ENCODE results near the gene NXPH1.

The NXPH1 gene

DNA sequence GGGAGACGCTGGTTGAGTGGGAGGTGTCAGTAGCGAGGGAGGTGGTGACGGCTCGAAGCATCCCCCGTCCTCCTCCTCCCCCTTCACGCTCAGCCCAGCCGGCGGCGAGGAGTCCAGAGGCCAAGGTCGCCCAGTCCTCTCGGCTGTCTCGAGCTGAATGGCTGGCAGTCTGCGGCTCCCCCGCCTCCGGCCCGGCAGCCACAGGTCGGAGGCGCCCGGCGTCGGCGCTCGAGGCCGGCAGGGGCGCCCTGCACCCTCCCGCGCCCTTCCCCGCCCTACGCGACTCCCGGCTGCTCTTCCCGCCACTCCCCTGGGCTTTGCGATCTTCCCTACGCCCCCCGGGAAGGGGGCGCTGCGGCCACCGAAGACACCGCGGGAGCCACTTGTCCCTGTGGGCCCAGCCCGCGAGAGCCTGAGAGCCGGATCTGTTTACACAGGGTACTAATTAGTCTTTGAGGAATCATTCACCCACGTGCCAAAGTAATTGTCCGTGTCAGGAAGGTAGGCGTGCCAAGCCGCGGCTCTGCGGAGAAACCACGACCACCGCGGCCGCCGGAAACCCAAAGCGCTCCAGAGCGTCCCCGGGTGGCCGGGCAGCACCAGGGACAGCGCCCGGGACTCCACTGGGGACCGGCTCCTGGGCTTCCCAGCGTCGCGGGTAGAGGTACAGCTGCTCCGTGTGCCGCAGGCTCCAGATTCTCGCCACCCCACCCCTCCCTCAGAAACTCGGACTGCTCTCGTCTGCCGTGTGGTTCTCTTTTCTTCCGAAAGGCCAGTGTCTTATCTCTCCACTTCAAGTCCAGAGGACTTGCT is at the start of gene NXPH1:
Gene NXPH1 (plus strand): TSS at position 133 of the 813 bp plus-strand sequence.
- no peak for DNase-seq (ENCODE audit: low read depth)
- H3K9me3 ChIP-seq (ENCODE audit: control insufficient read depth, low read length): no peaks in the 10 kb centered on the region
- no peak within 1 kb of the TSS for H3K9ac ChIP-seq (ENCODE audit: low read length)
- no peaks in the 10 kb centered on the region for H3K36me3 ChIP-seq (ENCODE audit: control insufficient read depth, insufficient read depth, low read length, severe bottlenecking)
- H3K4me1 ChIP-seq (ENCODE audit: control insufficient read depth, insufficient read depth, low read length): no peaks in the 10 kb centered on the region
- peaks cover 55% of the 10 kb centered on the region for H3K27me3 ChIP-seq (replicated peaks; ENCODE audit: control insufficient read depth, insufficient read depth, low read length)
- H3K4me3 ChIP-seq (ENCODE audit: low read length): no peak within 1 kb of the TSS

DNA sequence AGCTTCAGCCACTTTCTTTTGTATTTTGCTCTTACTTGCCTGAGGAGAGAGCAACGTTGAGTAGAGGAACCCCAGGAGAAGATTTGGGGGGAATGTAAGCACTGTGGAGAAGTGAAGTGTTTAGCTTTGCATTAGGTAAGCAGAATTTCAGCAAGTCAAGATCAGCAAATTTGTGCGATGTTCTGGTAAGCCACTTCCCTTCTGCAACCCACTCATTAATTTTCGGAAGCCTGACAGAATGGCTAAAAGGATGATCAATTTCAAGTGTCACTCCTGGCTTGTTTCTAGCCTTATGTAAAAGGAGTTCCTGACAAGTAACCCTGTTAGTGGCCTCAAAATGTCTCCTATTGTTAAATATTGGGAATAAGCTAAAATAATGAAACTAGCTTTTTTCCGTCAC is 48.5 kb upstream of the NXPH1 start:
- no peak overlapping the region for H3K9ac ChIP-seq (ENCODE audit: low read length)
- H3K4me3 ChIP-seq (ENCODE audit: low read length): no peak overlapping the region
- H3K4me1 ChIP-seq (ENCODE audit: control insufficient read depth, insufficient read depth, low read length): no peaks in the 10 kb centered on the region
- DNase-seq (ENCODE audit: low read depth): no peak
- no peaks in the 10 kb centered on the region for H3K9me3 ChIP-seq (ENCODE audit: control insufficient read depth, low read length)
- H3K36me3 ChIP-seq (ENCODE audit: control insufficient read depth, insufficient read depth, low read length, severe bottlenecking): no peaks in the 10 kb centered on the region
- no peaks in the 10 kb centered on the region for H3K27me3 ChIP-seq (replicated peaks; ENCODE audit: control insufficient read depth, insufficient read depth, low read length)

DNA sequence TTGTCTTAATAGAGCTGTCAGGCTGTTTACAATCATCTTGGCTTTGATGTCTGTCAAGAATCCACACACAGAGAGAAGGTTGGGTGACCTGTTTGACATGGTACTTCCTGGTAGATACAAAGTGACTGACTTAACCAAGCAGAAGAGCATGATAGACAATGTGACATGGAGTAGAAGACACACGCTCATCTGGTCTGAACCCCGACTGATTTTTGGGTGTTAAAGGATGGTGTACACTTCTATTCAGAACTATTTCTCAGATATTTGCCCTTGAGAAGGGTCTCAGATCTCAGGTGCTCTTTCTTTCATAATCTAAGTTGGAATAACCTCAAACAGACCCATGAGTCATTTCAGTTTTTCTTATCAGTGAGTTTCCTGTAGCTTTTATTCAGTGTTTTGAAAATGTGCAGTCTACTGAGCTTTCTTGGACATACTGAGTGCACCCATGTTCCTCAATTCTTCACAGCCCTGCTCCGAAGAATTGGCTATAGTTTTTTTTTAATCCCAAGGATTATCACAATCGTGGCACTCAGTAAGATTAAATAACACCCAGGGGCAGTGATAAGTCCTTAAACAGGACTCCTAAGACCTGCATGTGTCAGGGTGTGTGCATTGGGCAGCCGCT is 46.4 kb upstream of the NXPH1 start:
- H3K9me3 ChIP-seq (ENCODE audit: control insufficient read depth, low read length): no peaks in the 10 kb centered on the region
- H3K36me3 ChIP-seq (ENCODE audit: control insufficient read depth, insufficient read depth, low read length, severe bottlenecking): no peaks in the 10 kb centered on the region
- H3K4me1 ChIP-seq (ENCODE audit: control insufficient read depth, insufficient read depth, low read length): no peaks in the 10 kb centered on the region
- DNase-seq (ENCODE audit: low read depth): no peak
- no peaks in the 10 kb centered on the region for H3K27me3 ChIP-seq (replicated peaks; ENCODE audit: control insufficient read depth, insufficient read depth, low read length)
- H3K9ac ChIP-seq (ENCODE audit: low read length): no peak overlapping the region
- no peak overlapping the region for H3K4me3 ChIP-seq (ENCODE audit: low read length)

DNA sequence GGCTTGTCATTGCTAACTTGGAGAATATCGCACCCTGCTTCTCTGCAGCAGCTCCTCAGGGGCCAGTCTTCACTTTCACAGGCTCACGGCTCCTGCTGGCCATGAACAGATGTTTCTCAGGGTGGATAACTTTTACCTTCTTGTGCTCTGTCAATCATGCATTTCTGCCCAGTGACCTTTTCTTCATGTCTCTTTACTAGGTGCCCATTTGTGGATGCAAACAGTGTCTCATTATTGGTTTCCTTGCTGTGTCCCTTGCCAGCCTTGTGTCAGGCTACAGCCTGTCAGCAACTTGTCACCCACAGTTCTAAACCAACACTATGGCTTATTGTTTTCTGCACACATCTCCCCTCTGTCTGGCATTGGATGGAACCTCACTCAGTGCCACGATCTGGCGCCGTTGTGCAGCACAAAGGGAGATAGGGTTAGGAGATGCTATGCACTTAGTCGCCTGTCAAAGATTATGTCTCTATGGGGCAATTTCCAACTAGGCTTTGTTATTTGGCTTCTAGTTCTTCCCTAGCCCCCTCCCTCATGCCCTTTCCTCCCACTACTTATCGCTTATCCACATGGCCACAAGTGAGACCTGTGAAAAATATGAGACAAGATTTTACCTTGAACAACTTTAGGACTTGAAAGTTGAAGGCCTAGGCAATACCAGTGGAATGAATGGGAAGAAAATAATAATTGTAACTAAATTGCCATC is 45.7 kb upstream of the NXPH1 start:
- Histone ChIP-seq H3K27me3 (replicated peaks; ENCODE audit: control insufficient read depth, insufficient read depth, low read length) (no peaks in the 10 kb centered on the region), H3K4me1 (ENCODE audit: control insufficient read depth, insufficient read depth, low read length) (no peaks in the 10 kb centered on the region), H3K9ac (ENCODE audit: low read length) (no peak overlapping the region), H3K9me3 (ENCODE audit: control insufficient read depth, low read length) (no peaks in the 10 kb centered on the region), H3K36me3 (ENCODE audit: control insufficient read depth, insufficient read depth, low read length, severe bottlenecking) (no peaks in the 10 kb centered on the region), H3K4me3 (ENCODE audit: low read length) (no peak overlapping the region)
- no peak for DNase-seq (ENCODE audit: low read depth)

DNA sequence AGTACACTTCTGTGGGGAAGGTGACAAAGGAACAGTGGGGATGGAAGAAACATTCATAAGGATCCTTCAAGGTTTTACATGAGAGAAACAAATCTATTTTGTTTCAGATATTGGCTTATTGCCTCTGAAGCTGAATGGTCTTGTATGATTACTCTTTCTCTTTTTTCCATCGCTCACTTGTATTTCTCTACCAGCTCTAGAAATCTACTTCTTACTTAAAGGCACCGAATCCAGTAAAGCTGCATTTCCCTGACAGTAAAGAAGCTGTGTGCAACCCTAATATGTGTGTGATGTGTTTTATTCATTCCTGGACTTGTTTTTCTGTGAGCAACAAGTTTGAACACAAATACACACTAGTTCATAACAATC is 45.2 kb upstream of the NXPH1 start:
- Histone ChIP-seq H3K36me3 (ENCODE audit: control insufficient read depth, insufficient read depth, low read length, severe bottlenecking) (no peaks in the 10 kb centered on the region), H3K27me3 (replicated peaks; ENCODE audit: control insufficient read depth, insufficient read depth, low read length) (no peaks in the 10 kb centered on the region), H3K4me1 (ENCODE audit: control insufficient read depth, insufficient read depth, low read length) (no peaks in the 10 kb centered on the region), H3K9me3 (ENCODE audit: control insufficient read depth, low read length) (no peaks in the 10 kb centered on the region), H3K9ac (ENCODE audit: low read length) (no peak overlapping the region), H3K4me3 (ENCODE audit: low read length) (no peak overlapping the region)
- DNase-seq (ENCODE audit: low read depth): no peak

DNA sequence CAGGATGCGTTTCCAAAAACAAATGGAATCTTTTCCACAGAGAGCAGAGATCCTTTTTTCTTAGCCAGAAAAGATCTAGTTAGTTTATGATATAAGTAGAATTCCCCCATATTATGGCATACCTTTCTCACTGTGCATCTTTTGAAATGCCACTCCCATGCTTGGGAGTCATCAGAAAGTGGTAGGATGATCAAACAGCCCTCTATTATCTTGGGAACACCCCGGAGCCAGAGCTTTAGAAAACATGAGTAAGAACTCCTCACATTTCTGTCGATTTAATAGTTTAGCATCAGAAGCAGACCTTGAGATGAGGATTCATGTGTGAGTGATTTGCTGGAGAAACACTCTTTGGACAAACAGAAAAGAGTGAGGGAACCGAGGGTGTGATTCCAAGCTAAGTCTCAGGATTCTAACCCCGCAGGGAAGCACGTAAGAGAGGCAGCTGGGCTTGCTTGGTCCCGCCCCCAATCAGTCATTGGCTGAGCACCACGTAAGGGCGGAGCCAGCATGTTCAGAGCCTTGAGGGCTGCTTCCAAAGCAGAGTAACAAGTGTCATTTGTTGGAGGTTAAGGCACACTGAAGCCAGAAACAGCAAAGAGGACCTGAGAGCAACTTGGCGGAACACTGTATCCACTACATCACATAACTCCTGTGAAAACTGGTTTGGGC is 43.7 kb upstream of the NXPH1 start:
- Histone ChIP-seq H3K4me3 (ENCODE audit: low read length) (no peak overlapping the region), H3K4me1 (ENCODE audit: control insufficient read depth, insufficient read depth, low read length) (no peaks in the 10 kb centered on the region), H3K36me3 (ENCODE audit: control insufficient read depth, insufficient read depth, low read length, severe bottlenecking) (no peaks in the 10 kb centered on the region), H3K9ac (ENCODE audit: low read length) (no peak overlapping the region), H3K9me3 (ENCODE audit: control insufficient read depth, low read length) (no peaks in the 10 kb centered on the region), H3K27me3 (replicated peaks; ENCODE audit: control insufficient read depth, insufficient read depth, low read length) (no peaks in the 10 kb centered on the region)
- DNase-seq (ENCODE audit: low read depth): no peak

DNA sequence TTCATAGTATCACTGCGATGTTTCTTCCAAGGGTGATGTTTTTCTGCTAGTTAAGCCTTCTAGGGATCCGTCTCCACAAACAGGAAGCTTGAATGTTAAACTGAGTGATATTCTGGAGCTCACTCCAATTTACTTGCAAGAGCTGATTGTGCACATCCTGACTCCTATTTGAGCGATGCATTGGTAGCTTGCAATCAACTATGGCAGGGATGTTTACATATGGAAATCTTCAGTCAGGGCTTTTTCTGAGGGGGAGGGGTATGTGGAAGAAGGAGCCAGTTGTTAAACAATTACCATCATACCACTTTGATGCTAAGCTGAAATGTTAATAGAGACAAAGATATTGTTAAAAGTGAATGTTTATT is 43.2 kb upstream of the NXPH1 start:
- DNase-seq (ENCODE audit: low read depth): no peak
- Histone ChIP-seq H3K9ac (ENCODE audit: low read length) (no peak overlapping the region), H3K4me3 (ENCODE audit: low read length) (no peak overlapping the region), H3K9me3 (ENCODE audit: control insufficient read depth, low read length) (no peaks in the 10 kb centered on the region), H3K4me1 (ENCODE audit: control insufficient read depth, insufficient read depth, low read length) (no peaks in the 10 kb centered on the region), H3K36me3 (ENCODE audit: control insufficient read depth, insufficient read depth, low read length, severe bottlenecking) (no peaks in the 10 kb centered on the region), H3K27me3 (replicated peaks; ENCODE audit: control insufficient read depth, insufficient read depth, low read length) (no peaks in the 10 kb centered on the region)

DNA sequence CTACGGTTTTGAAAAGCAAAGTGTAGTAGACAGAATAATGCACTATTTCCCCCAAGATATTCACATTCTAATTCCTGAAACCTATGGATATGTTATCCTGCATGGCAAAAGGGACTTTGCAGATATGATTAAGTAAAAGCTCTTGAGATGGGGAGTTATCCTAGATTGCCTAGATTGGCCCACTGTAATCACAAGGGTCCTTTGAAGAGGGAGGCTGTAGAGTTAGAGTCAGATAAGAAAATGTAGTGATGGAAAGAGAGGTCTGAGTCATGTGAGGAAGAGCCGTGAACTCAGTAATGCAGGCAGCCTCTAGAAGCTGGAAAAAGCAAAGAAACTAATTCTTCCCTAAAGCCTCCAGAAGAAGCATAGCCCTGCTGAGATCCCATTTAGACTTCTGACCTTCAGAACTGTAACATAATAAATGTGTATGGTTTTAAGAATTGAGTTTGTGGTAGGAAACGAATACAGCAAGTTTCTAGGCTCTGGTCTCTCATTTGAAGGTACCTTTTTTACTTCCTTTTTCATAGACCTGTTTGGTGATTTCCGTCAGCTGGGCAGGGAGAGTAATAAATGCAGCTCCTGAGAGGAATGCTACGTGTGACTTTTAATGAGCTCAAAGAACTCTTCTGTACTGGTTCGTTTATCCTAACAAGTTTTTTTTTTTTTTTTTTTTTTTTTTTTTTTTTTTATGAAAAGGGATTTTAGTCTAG is 41.9 kb upstream of the NXPH1 start:
- Histone ChIP-seq H3K27me3 (replicated peaks; ENCODE audit: control insufficient read depth, insufficient read depth, low read length) (no peaks in the 10 kb centered on the region), H3K9ac (ENCODE audit: low read length) (no peak overlapping the region), H3K4me1 (ENCODE audit: control insufficient read depth, insufficient read depth, low read length) (no peaks in the 10 kb centered on the region), H3K4me3 (ENCODE audit: low read length) (no peak overlapping the region), H3K9me3 (ENCODE audit: control insufficient read depth, low read length) (no peaks in the 10 kb centered on the region), H3K36me3 (ENCODE audit: control insufficient read depth, insufficient read depth, low read length, severe bottlenecking) (no peaks in the 10 kb centered on the region)
- DNase-seq (ENCODE audit: low read depth): no peak

DNA sequence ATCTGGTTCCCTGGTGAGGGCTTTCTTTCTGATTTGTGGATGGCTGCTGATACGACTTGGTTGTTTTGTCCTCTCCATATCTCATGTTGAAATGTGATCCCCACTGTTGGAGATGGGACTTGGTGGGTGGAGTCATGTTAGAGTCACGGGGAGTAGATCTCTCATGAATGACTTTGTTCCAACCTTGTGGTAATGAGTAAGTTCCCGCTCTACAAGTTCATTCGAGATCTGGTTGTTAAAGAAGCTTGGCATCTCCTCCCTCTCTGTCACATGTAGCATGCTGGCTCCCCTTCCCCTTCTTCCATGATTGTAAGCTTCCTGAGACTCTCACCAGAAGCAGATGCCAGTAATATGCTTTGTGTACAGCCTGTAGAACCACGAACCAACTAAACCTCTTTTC is 37.1 kb upstream of the NXPH1 start:
- no peak for DNase-seq (ENCODE audit: low read depth)
- Histone ChIP-seq H3K9me3 (ENCODE audit: control insufficient read depth, low read length) (no peaks in the 10 kb centered on the region), H3K27me3 (replicated peaks; ENCODE audit: control insufficient read depth, insufficient read depth, low read length) (no peaks in the 10 kb centered on the region), H3K36me3 (ENCODE audit: control insufficient read depth, insufficient read depth, low read length, severe bottlenecking) (no peaks in the 10 kb centered on the region), H3K4me3 (ENCODE audit: low read length) (no peak overlapping the region), H3K9ac (ENCODE audit: low read length) (no peak overlapping the region), H3K4me1 (ENCODE audit: control insufficient read depth, insufficient read depth, low read length) (no peaks in the 10 kb centered on the region)

DNA sequence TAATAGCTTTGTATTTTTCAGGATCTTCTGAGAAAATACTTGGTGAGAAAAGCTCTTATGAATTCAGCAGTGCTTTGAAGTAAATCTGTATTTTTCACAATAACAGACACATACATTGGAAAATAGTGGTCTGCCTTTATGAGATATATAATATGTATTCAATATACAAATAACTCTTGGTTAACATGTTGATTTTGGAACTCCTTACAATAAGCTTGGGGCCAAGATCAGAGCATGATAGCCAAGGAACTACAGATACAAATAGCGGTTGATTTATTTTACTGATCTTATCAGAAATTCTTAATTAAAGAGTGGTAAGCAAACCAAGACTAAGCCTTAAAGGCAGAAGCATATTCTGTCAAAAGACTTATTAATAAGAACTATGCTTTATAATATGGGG is 24.5 kb upstream of the NXPH1 start:
- H3K9me3 ChIP-seq (ENCODE audit: control insufficient read depth, low read length): no peaks in the 10 kb centered on the region
- H3K9ac ChIP-seq (ENCODE audit: low read length): no peak overlapping the region
- H3K36me3 ChIP-seq (ENCODE audit: control insufficient read depth, insufficient read depth, low read length, severe bottlenecking): no peaks in the 10 kb centered on the region
- no peak overlapping the region for H3K4me3 ChIP-seq (ENCODE audit: low read length)
- no peak for DNase-seq (ENCODE audit: low read depth)
- no peaks in the 10 kb centered on the region for H3K4me1 ChIP-seq (ENCODE audit: control insufficient read depth, insufficient read depth, low read length)
- H3K27me3 ChIP-seq (replicated peaks; ENCODE audit: control insufficient read depth, insufficient read depth, low read length): no peaks in the 10 kb centered on the region

DNA sequence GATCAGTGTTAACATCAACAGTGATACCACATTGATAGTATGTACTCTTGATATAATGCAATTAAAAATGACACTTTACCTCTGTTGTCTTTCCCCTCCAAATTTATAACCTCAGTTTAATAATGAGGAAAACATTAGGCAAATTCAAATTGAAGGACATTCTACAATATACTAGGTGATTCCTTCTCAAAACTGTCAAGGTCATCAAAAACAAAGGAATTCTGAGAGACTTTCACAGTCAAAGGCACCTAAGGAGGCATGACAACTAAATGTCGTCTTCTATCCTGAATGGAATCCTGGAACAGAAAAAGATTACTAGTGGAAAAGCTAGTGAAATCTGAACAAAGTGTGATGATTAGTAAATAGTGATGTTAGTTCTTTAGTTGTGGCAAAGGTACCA is 22.3 kb upstream of the NXPH1 start:
- Histone ChIP-seq H3K9ac (ENCODE audit: low read length) (no peak overlapping the region), H3K4me3 (ENCODE audit: low read length) (no peak overlapping the region), H3K9me3 (ENCODE audit: control insufficient read depth, low read length) (no peaks in the 10 kb centered on the region), H3K27me3 (replicated peaks; ENCODE audit: control insufficient read depth, insufficient read depth, low read length) (no peaks in the 10 kb centered on the region), H3K4me1 (ENCODE audit: control insufficient read depth, insufficient read depth, low read length) (no peaks in the 10 kb centered on the region), H3K36me3 (ENCODE audit: control insufficient read depth, insufficient read depth, low read length, severe bottlenecking) (no peaks in the 10 kb centered on the region)
- DNase-seq (ENCODE audit: low read depth): no peak

All from adipocyte (in vitro differentiated cells).